CD14-positive monocyte (primary cell): ENCODE results near the gene VSIG10L. TPM values are rescaled to one million over a fixed set of nuclear protein-coding genes. Genes with fewer than 3 reads are reported as not detected.
A peak's percentile ranks its signal among the peaks of the same experiment; 100 is the strongest.

ENCODE experiments used
- DNase-seq, 3 donors: peaks; one replicate each; pipeline ENCODE4 v3.0.0-alpha.2; 2011 to 2022
- H2AFZ ChIP-seq: 2 replicates; pipeline ENCODE4 v1.6.0; 2012; ENCODE audit warnings: mild to moderate bottlenecking, low read depth, low read length, inconsistent platforms; ENCODE audit not compliant: insufficient read depth, poor library complexity, severe bottlenecking
- H3K27ac ChIP-seq, 2 donors: 1 replicate in 1 of 2; 2 replicates in 1 of 2; pipeline ENCODE4 v1.5.1; 2012 to 2013; ENCODE audit warnings: low read length in 2 of 2, control low read depth in 1 of 2, inconsistent platforms in 1 of 2, low read depth in 1 of 2, mild to moderate bottlenecking in 1 of 2
- H3K27me3 ChIP-seq, 2 donors: one replicate each; pipeline versions ENCODE4 v1.6.0 to v1.6.1; 2011 to 2013; ENCODE audit warnings: low read length in 2 of 2; ENCODE audit not compliant: control insufficient read depth in 2 of 2, insufficient read depth in 2 of 2
- H3K36me3 ChIP-seq, 2 donors: replicated peaks in 1 of 2; 1 replicate in 1 of 2; 2 replicates in 1 of 2; pipeline versions ENCODE4 v1.5.1 to v1.6.1; 2012 to 2013; ENCODE audit warnings: low read length in 2 of 2, control low read depth in 1 of 2, inconsistent platforms in 1 of 2, mild to moderate bottlenecking in 1 of 2; ENCODE audit not compliant: insufficient read depth in 2 of 2, control insufficient read depth in 1 of 2
- H3K4me1 ChIP-seq, 2 donors: 1 replicate in 1 of 2; 2 replicates in 1 of 2; pipeline versions ENCODE4 v1.5.1 to v1.6.1; 2012 to 2013; ENCODE audit warnings: low read length in 2 of 2, control low read depth in 1 of 2, inconsistent platforms in 1 of 2, mild to moderate bottlenecking in 1 of 2, moderate library complexity in 1 of 2; ENCODE audit not compliant: insufficient read depth in 2 of 2, control insufficient read depth in 1 of 2
- H3K4me2 ChIP-seq: replicated peaks from 2 replicates; pipeline ENCODE3; 2012; ENCODE audit warnings: low read length, moderate library complexity, mild to moderate bottlenecking; ENCODE audit not compliant: poor library complexity, severe bottlenecking; ENCODE audit errors: extremely low read depth
- H3K4me3 ChIP-seq, 3 experiments: fragments of 200-600 bp in 1 of 3; sonication (generic) in 1 of 3; replicated peaks in 1 of 3; 1 replicate in 2 of 3; 2 replicates in 1 of 3; pipeline ENCODE4 v1.5.1; 2011 to 2013; ENCODE audit warnings: low read length in 3 of 3, mild to moderate bottlenecking in 3 of 3, control low read depth in 2 of 3, low read depth in 2 of 3, inconsistent platforms in 1 of 3, moderate library complexity in 1 of 3
- H3K79me2 ChIP-seq: 2 replicates; pipeline ENCODE4 v1.6.0; 2012; ENCODE audit warnings: mild to moderate bottlenecking, control low read depth, inconsistent platforms, low read length, moderate library complexity; ENCODE audit not compliant: insufficient read depth
- H3K9ac ChIP-seq: 2 replicates; pipeline ENCODE4 v1.6.0; 2017; ENCODE audit warnings: low read length, mild to moderate bottlenecking; ENCODE audit not compliant: insufficient read depth, poor library complexity, severe bottlenecking
- H3K9me3 ChIP-seq, 2 donors: replicated peaks in 1 of 2; 1 replicate in 1 of 2; 2 replicates in 1 of 2; pipeline versions ENCODE4 v1.5.1 to v1.6.1; 2012 to 2013; ENCODE audit warnings: low read length in 2 of 2, control low read depth in 1 of 2; ENCODE audit not compliant: control insufficient read depth in 1 of 2, insufficient read depth in 1 of 2
- H4K20me1 ChIP-seq: 2 replicates; pipeline ENCODE4 v1.6.0; 2012; ENCODE audit warnings: mild to moderate bottlenecking, low read length, control low read depth, moderate library complexity; ENCODE audit not compliant: insufficient read depth
- H3K27ac Mint-ChIP-seq, 7 donors: one replicate each; pipeline ENCODE4 v1.8.0; 2020; ENCODE audit warnings: mild to moderate bottlenecking in 7 of 7, mixed read lengths in 7 of 7, moderate library complexity in 6 of 7, inconsistent platforms in 2 of 7
- H3K27me3 Mint-ChIP-seq, 3 donors: one replicate each; pipeline ENCODE4 v1.8.0; 2021 to 2022; ENCODE audit warnings: low read depth in 3 of 3, mild to moderate bottlenecking in 3 of 3, mixed read lengths in 3 of 3, moderate library complexity in 3 of 3, inconsistent platforms in 1 of 3
- H3K36me3 Mint-ChIP-seq, 2 donors: one replicate each; pipeline ENCODE4 v1.8.0; 2020; ENCODE audit warnings: mixed read lengths in 2 of 2, inconsistent platforms in 1 of 2, mild to moderate bottlenecking in 1 of 2
- H3K4me1 Mint-ChIP-seq: one replicate; pipeline ENCODE4 v1.8.0; 2020; ENCODE audit warnings: mild to moderate bottlenecking, mixed read lengths
- H3K4me3 Mint-ChIP-seq, 2 donors: one replicate each; pipeline ENCODE4 v1.8.0; 2020; ENCODE audit warnings: mild to moderate bottlenecking in 2 of 2, mixed read lengths in 2 of 2, moderate library complexity in 1 of 2
- H3K9me3 Mint-ChIP-seq, 7 donors: one replicate each; pipeline ENCODE4 v1.8.0; 2020 to 2022; ENCODE audit warnings: mixed read lengths in 7 of 7, mild to moderate bottlenecking in 6 of 7, moderate library complexity in 6 of 7, inconsistent platforms in 2 of 7
- CTCF ChIP-seq: fragments of 200-600 bp; IDR thresholded peaks from one replicate; pipeline ENCODE4 v1.8.0; 2022; ENCODE audit warnings: antibody characterized with exemption, mild to moderate bottlenecking
- WGBS: methylation state at CpG from one replicate; pipeline ENCODE4 v1.1.5; 2013; ENCODE audit warnings: missing lambda C conversion rate; ENCODE audit not compliant: insufficient coverage; 5-methylcytosine and 5-hydroxymethylcytosine counted together
- intact Hi-C, 2 donors: fragments of 100-400 bp; cut with micrococcal nuclease; formaldehyde crosslinking; loops; one replicate each; pipeline versions ENCODE4 v1.15.0 to v1.15.1; 2023
- polyA plus RNA-seq, 3 donors: library from polyadenylated mRNA; depleted of rRNA in 1 of 3; unstranded in 2 of 3; stranded (reverse) in 1 of 3; fragments of 300-500 nt in 2 of 3; fragments of >200 nt in 1 of 3; fragmentation: Illumina TruSeq in 2 of 3; gene quantifications; 1 replicate in 2 of 3; 2 replicates in 1 of 3; pipeline ENCODE4 v1.2.3, GENCODE V29; 2012 to 2021

Gene VSIG10L
- polyA plus RNA-seq, 3 donors: 0.62 to 2.3 (median 0.73) TPM

GRCh38 chr19:51375504-51376221, 33.7 kb upstream of the VSIG10L start:
- peaks cover 0 to 1% of the 10 kb centered on the region in 2 donors for H3K36me3 Mint-ChIP-seq
- no peak for TF ChIP-seq CTCF
- peaks cover 57% of the 10 kb centered on the region for H3K4me1 Mint-ChIP-seq
- intact Hi-C loops: no loop called here
- peaks cover 0 to 1% (median 0%) of the 10 kb centered on the region in 7 donors for H3K9me3 Mint-ChIP-seq
- H3K27me3 Mint-ChIP-seq: peaks cover 0 to 3% (median 0%) of the 10 kb centered on the region in 3 donors
- Histone ChIP-seq H3K79me2 (peaks cover 19% of the 10 kb centered on the region), H3K4me2 (no peak overlapping the region), H3K4me3 (no peak overlapping the region), H3K9me3 (no peaks in the 10 kb centered on the region), H3K27ac (no peak overlapping the region), H2AFZ (peak overlapping the region; percentile 56), H3K4me1 (peaks cover 37 to 45% of the 10 kb centered on the region in 2 donors), H3K36me3 (no peaks in the 10 kb centered on the region), H3K9ac (no peak overlapping the region), H4K20me1 (no peaks in the 10 kb centered on the region), H3K27me3 (no peaks in the 10 kb centered on the region)
- WGBS: 6% methylated on average over 6 of the region's 11 CpGs
- DNase-seq: peak in 1 of 3 donors; percentile 62
- peak overlapping the region in 5 of 7 donors; percentile 18 to 84 (median 51) for H3K27ac Mint-ChIP-seq
- H3K4me3 Mint-ChIP-seq: no peak overlapping the region

- peaks cover 0 to 1% (median 0%) of the 10 kb centered on the region in 7 donors for H3K9me3 Mint-ChIP-seq
- H3K4me1 ChIP-seq: peaks cover 49 to 70% of the 10 kb centered on the region in 2 donors
- H3K9me3 ChIP-seq: no peaks in the 10 kb centered on the region
- intact Hi-C loops: no loop called here
- H3K36me3 Mint-ChIP-seq: peaks cover 0 to 1% of the 10 kb centered on the region in 2 donors
- DNase-seq: peak; percentile 46 to 71 (median 48)
- peak within 1 kb of the TSS; percentile 79 for H2AFZ ChIP-seq
- H3K4me2 ChIP-seq: peak within 1 kb of the TSS; percentile 62
- no peaks in the 10 kb centered on the region for H4K20me1 ChIP-seq
- peaks cover 0 to 2% (median 0%) of the 10 kb centered on the region in 3 donors for H3K27me3 Mint-ChIP-seq
- H3K4me1 Mint-ChIP-seq: peaks cover 71% of the 10 kb centered on the region
- H3K9ac ChIP-seq: peak within 1 kb of the TSS; percentile 57
- H3K4me3 Mint-ChIP-seq: peak within 1 kb of the TSS; percentile 59 to 73
- no peaks in the 10 kb centered on the region for H3K36me3 ChIP-seq
- H3K27ac ChIP-seq: peak within 1 kb of the TSS; percentile 47 to 81
- H3K27me3 ChIP-seq: no peaks in the 10 kb centered on the region
- WGBS: no CpG with 5 or more reads among the region's 9 CpGs
- no peak for TF ChIP-seq CTCF
- peaks cover 41% of the 10 kb centered on the region for H3K79me2 ChIP-seq
- H3K27ac Mint-ChIP-seq: peak within 1 kb of the TSS; percentile 46 to 89 (median 82)
- H3K4me3 ChIP-seq: peak within 1 kb of the TSS in 1 of 3 experiments; percentile 62
Measured at GRCh38 chr19:51372649-51373504, 30.9 kb upstream of the VSIG10L start, which contains the start of gene NKG7. Gene NKG7, minus strand, starts transcription at chr19:51372654. Its CDS starts 119 bp downstream, at chr19:51372535.
